Tibial artery (tissue), 4 donors: ENCODE measurements around the gene CORO2B.

Experiments
- DNase-seq, 2 donors: peaks; one replicate each; pipeline ENCODE4 v3.0.0-alpha.2; 2019
- H3K27ac ChIP-seq, 2 donors: fragments of 200-600 bp; sonication (generic) in 1 of 2; 1 replicate in 1 of 2; 2 replicates in 1 of 2; pipeline ENCODE4 v1.5.1; 2018 to 2019; ENCODE audit warnings: mild to moderate bottlenecking in 1 of 2
- H3K27me3 ChIP-seq, 2 donors: fragments of 200-600 bp; sonication (generic) in 1 of 2; one replicate each; pipeline versions ENCODE4 v1.5.1 to v1.6.0; 2016 to 2019
- H3K36me3 ChIP-seq, 3 donors: fragments of 200-600 bp; sonication (generic) in 2 of 3; one replicate each; pipeline ENCODE4 v1.5.1; 2016 to 2019; ENCODE audit warnings: mild to moderate bottlenecking in 2 of 3
- H3K4me1 ChIP-seq, 4 donors: fragments of 200-600 bp; sonication (generic) in 2 of 4; 1 replicate in 3 of 4; 2 replicates in 1 of 4; pipeline ENCODE4 v1.5.1; 2016 to 2019
- H3K4me3 ChIP-seq, 2 donors: fragments of 200-600 bp; sonication (generic) in 1 of 2; 1 replicate in 1 of 2; 2 replicates in 1 of 2; pipeline ENCODE4 v1.5.1; 2018 to 2019; ENCODE audit warnings: mild to moderate bottlenecking in 2 of 2
- H3K9me3 ChIP-seq, 3 donors: fragments of 200-600 bp; sonication (generic) in 1 of 3; one replicate each; pipeline ENCODE4 v1.5.1; 2016 to 2019
- CTCF ChIP-seq, 2 experiments: fragments of 200-600 bp in 1 of 2; fragments of 450-650 bp in 1 of 2; IDR thresholded peaks; one replicate each; pipeline ENCODE4 v1.5.1; 2017 to 2019; ENCODE audit warnings: antibody characterized with exemption in 2 of 2, mild to moderate bottlenecking in 1 of 2, moderate library complexity in 1 of 2
- intact Hi-C: fragments of 100-400 bp; cut with DNase I; formaldehyde crosslinking; loops from one replicate; pipeline ENCODE4 v1.15.0; 2023; ENCODE audit warnings: low total_unique reads

Gene CORO2B

DNA sequence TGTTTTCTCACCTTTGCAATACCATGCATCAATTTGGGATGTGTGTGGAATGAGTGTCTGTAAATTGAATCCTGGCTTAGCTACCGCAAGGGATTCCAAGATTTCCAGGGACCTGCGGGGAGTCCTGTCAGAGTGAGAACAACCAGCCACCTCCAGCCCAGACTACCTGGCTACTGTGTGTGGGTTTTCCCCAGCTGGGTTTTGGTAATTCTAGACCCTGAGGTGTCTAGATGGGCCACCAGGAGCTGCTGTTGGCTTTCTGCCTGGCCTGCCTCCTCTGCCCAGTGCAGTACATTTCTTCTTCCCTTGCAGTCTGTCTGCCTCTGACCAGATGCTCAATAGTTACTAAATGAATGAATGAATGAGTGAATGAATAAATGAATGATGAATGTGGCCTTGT is 32.5 kb upstream of the CORO2B start:
- H3K9me3 ChIP-seq: no peaks in the 10 kb centered on the region
- no peak overlapping the region for H3K27ac ChIP-seq
- DNase-seq: no peak
- H3K27me3 ChIP-seq: no peaks in the 10 kb centered on the region
- H3K36me3 ChIP-seq: no peaks in the 10 kb centered on the region
- no peak for TF ChIP-seq CTCF (IDR thresholded peaks at IDR 0.05)
- no peak overlapping the region for H3K4me3 ChIP-seq
- peaks cover 0 to 29% (median 16%) of the 10 kb centered on the region in 4 donors for H3K4me1 ChIP-seq
- intact Hi-C loops: no loop called here

GRCh38 chr15:68548364-68548763 is 30.4 kb upstream of the CORO2B start:
- no peak overlapping the region for H3K27ac ChIP-seq
- H3K36me3 ChIP-seq: no peaks in the 10 kb centered on the region
- H3K4me1 ChIP-seq: peaks cover 0 to 18% (median 10%) of the 10 kb centered on the region in 4 donors
- intact Hi-C loops: no loop called here
- no peaks in the 10 kb centered on the region for H3K27me3 ChIP-seq
- no peak for TF ChIP-seq CTCF (IDR thresholded peaks at IDR 0.05)
- no peak overlapping the region for H3K4me3 ChIP-seq
- H3K9me3 ChIP-seq: no peaks in the 10 kb centered on the region
- DNase-seq: no peak

GRCh38 chr15:68550004-68550403 is 28.8 kb upstream of the CORO2B start:
- no peaks in the 10 kb centered on the region for H3K9me3 ChIP-seq
- intact Hi-C loops: loop anchor here (10.0 kb wide), 1 partner anchor 245 kb away; no protein-coding TSS in a partner anchor
- H3K4me1 ChIP-seq: peaks cover 0 to 9% (median 3%) of the 10 kb centered on the region in 4 donors
- TF ChIP-seq CTCF (IDR thresholded peaks at IDR 0.05): no peak
- no peak overlapping the region for H3K4me3 ChIP-seq
- no peaks in the 10 kb centered on the region for H3K36me3 ChIP-seq
- peak in 1 of 2 donors; percentile 56 for DNase-seq
- H3K27ac ChIP-seq: no peak overlapping the region
- no peaks in the 10 kb centered on the region for H3K27me3 ChIP-seq

DNA sequence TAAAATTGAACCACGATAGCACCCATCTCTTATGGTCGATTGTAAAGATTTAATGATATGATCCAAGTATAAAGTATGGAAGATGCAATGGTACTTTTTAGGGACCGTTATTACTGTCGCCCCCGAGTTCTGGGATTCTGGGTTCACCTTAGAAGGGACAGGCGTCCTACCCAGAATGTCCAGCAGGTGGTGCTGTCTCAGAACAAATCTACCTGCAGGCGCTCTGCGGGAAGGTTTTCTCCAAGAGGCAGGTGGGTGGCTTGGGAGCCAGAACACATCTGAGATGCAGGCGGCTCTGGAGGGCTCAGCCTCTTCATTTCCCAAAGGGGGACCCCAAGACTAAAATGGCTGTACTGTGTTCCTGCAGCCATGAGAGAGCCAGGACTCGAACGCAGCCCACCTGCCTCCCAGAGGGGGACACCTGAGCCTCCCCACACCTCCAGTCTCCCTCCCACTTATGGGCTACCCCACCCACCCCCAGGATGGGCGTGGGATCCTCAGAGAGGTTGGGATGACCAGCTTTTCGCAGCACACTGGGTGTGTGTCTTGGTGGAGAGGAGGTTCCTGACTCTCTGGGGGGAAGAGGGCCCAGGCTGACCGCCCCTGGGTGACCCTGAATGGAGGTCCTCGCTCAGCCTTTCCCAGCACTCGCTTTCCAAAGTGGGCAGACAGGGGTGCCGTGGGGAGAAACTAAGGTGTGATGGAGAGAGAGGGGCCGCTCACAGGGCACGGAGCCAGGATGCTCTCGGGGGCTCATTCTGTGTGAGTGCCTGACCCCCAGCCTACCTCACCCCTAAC is 28.1 kb upstream of the CORO2B start:
- no peaks in the 10 kb centered on the region for H3K36me3 ChIP-seq
- no peaks in the 10 kb centered on the region for H3K9me3 ChIP-seq
- peaks cover 0 to 9% (median 3%) of the 10 kb centered on the region in 4 donors for H3K4me1 ChIP-seq
- H3K27me3 ChIP-seq: no peaks in the 10 kb centered on the region
- peak; percentile 88 to 95 for TF ChIP-seq CTCF (IDR thresholded peaks at IDR 0.05)
- intact Hi-C loops: loop anchor here (10.0 kb wide), 1 partner anchor 246 kb away; no protein-coding TSS in a partner anchor
- H3K27ac ChIP-seq: no peak overlapping the region
- no peak overlapping the region for H3K4me3 ChIP-seq
- peak; percentile 81 to 83 for DNase-seq

DNA sequence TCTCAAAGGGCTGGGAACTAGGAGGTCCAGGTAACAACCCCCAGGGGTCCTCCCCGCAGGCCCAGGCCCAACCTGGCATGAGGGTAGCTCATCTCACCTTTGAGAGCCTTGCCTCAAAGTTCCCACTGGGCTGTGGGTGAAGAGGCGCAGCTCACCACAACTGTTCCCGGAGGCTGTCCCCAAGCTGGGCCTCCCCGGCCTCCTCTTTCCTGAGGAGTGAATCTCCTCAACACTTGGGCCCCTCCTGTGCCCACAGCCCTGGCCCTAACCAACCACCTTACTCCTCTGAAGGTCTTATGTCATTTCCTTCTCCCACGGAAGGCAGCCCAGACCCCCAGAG is 27.5 kb upstream of the CORO2B start:
- intact Hi-C loops: loop anchor here (10.0 kb wide), 1 partner anchor 246 kb away; no protein-coding TSS in a partner anchor
- no peak for DNase-seq
- no peak for TF ChIP-seq CTCF (IDR thresholded peaks at IDR 0.05)

More for the DNA sequence above, 27.5 kb upstream of the CORO2B start:
- H3K9me3 ChIP-seq: no peaks in the 10 kb centered on the region
- peaks cover 0 to 9% (median 3%) of the 10 kb centered on the region in 4 donors for H3K4me1 ChIP-seq
- H3K27me3 ChIP-seq: no peaks in the 10 kb centered on the region
- no peaks in the 10 kb centered on the region for H3K36me3 ChIP-seq
- no peak overlapping the region for H3K27ac ChIP-seq
- H3K4me3 ChIP-seq: no peak overlapping the region
